Liver (tissue), 3 donors: ENCODE data around the gene SCAMP4.
"Not testable (repeated sequence)": the region's sequence is repeated elsewhere in the genome, so short reads cannot be mapped to it uniquely, and the experiment has no call there.

Experiments used
- FOXA2 ChIP-seq: IDR thresholded peaks from 2 replicates; pipeline ENCODE4 v1.6.1; 2016; ENCODE audit warnings: antibody characterized with exemption
- GABPA ChIP-seq, 2 donors: IDR thresholded peaks in 1 of 2; conservative IDR thresholded peaks in 1 of 2; 2 replicates each; pipeline ENCODE4 v1.6.1; 2016; ENCODE audit warnings: antibody characterized with exemption in 2 of 2, mild to moderate bottlenecking in 1 of 2, moderate library complexity in 1 of 2
- JUND ChIP-seq, 2 donors: IDR thresholded peaks; 2 replicates each; pipeline ENCODE4 v1.6.1; 2016; ENCODE audit warnings: antibody characterized with exemption in 2 of 2
- NR2F2 ChIP-seq: IDR thresholded peaks from 2 replicates; pipeline ENCODE4 v1.6.1; 2016; ENCODE audit warnings: antibody characterized with exemption
- RAD21 ChIP-seq, 2 donors: IDR thresholded peaks; 2 replicates each; pipeline ENCODE4 v1.6.1; 2016; ENCODE audit warnings: antibody characterized with exemption in 2 of 2, mild to moderate bottlenecking in 2 of 2
- TF ChIP-seq, protein P1 (sequence below): IDR thresholded peaks from 2 replicates; pipeline ENCODE4 v1.6.1; 2016; ENCODE audit warnings: antibody characterized with exemption
- TF ChIP-seq, protein P2 (sequence below): fragments of 150-350 bp; IDR thresholded peaks from 2 replicates; pipeline ENCODE4 v1.5.1; 2017; ENCODE audit warnings: improper control_type of control experiment, low read depth, low read length; ENCODE audit not compliant: missing input control
- donor health status: healthy.
- donor health status: healthy.

DNA sequence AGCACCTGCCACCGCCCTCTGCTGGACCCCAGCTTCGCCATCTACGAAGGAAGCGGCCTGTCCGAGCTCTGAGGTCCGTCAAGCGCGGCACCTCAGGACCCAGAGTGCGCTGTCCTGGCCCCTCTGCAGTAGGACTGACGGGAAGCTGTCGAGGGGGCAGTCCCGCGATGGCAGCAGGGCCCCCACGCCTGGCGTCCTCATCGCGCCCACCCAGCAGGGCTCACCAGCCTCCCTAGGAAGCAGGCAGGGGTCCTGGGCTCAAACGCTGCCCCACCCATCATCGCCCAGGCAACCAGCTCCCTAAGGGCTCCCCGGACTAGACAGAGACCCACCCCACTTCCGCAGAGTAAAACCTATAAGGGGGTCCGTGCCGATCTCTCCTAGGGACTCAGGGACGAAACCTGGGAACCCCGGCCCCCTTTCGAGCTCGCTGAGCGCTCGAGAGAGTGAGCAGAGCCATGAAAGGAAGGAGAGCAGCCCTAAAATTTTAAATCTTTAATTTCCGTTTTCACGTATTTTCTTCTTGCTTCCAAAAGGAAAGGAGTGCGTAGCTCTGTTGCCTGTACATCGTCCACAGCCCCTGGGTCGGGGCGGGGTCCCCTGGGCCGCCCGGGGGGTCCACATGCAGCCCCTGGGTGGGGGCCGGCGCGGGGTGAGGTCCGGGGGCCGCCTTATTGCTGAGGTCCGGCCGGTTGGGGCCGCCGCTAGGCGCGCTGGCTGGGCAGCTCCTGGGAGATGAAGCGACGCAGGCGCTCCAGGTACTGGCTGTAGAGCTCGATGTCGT is 28.5 kb upstream of the SCAMP4 start:
- TF ChIP-seq, protein P1, sequence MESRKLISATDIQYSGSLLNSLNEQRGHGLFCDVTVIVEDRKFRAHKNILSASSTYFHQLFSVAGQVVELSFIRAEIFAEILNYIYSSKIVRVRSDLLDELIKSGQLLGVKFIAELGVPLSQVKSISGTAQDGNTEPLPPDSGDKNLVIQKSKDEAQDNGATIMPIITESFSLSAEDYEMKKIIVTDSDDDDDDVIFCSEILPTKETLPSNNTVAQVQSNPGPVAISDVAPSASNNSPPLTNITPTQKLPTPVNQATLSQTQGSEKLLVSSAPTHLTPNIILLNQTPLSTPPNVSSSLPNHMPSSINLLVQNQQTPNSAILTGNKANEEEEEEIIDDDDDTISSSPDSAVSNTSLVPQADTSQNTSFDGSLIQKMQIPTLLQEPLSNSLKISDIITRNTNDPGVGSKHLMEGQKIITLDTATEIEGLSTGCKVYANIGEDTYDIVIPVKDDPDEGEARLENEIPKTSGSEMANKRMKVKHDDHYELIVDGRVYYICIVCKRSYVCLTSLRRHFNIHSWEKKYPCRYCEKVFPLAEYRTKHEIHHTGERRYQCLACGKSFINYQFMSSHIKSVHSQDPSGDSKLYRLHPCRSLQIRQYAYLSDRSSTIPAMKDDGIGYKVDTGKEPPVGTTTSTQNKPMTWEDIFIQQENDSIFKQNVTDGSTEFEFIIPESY, result not testable (repeated sequence)
- TF ChIP-seq, protein P2, sequence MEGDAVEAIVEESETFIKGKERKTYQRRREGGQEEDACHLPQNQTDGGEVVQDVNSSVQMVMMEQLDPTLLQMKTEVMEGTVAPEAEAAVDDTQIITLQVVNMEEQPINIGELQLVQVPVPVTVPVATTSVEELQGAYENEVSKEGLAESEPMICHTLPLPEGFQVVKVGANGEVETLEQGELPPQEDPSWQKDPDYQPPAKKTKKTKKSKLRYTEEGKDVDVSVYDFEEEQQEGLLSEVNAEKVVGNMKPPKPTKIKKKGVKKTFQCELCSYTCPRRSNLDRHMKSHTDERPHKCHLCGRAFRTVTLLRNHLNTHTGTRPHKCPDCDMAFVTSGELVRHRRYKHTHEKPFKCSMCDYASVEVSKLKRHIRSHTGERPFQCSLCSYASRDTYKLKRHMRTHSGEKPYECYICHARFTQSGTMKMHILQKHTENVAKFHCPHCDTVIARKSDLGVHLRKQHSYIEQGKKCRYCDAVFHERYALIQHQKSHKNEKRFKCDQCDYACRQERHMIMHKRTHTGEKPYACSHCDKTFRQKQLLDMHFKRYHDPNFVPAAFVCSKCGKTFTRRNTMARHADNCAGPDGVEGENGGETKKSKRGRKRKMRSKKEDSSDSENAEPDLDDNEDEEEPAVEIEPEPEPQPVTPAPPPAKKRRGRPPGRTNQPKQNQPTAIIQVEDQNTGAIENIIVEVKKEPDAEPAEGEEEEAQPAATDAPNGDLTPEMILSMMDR, result not testable (repeated sequence)
- not testable (repeated sequence) for TF ChIP-seq FOXA2; GABPA (IDR thresholded peaks at IDR 0.05 in 1 of 2, conservative IDR thresholded peaks at IDR 0.05 in 1 of 2); RAD21 (IDR thresholded peaks at IDR 0.05); JUND (IDR thresholded peaks at IDR 0.05); NR2F2
